ENCODE results near the gene RAB7A. TPM values are rescaled to one million over a fixed set of nuclear protein-coding genes. Genes with fewer than 3 reads are reported as not detected.

RAB7A gene
- total and polyA plus RNA-seq, 2 of the 4 experiments (the other 2 are of a cell fraction): 57.0 to 240 TPM

DNA sequence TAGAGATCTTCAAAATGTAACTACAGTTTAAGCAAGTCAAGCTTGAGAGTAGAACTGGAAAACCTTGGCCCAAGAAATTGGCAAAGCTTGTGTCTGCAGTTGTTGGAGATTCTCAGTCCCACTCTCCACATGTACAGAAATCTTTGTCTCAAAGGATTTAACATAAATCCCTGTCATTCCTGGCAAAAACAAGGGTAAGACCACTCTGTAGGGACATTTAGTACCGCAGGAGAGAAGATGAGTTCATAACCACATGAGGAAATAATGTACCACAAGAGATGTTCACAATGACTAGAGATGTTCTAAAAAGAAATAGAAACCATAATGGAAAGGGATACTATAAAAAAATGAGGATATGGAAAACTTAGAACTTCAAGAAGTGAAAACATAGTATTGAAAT is 73.7 kb downstream of the RAB7A start:
- H3K18ac ChIP-seq (ENCODE audit: low read depth, low read length): no peak overlapping the region
- no peak overlapping the region for H3K9ac ChIP-seq (ENCODE audit: low read depth, low read length)
- ATAC-seq (ENCODE audit: low read depth): no peak
- peaks cover 18% of the 10 kb centered on the region; the same call in 1 of the 2 replicates for H4K20me1 ChIP-seq (ENCODE audit: insufficient read depth, low read length)
- H3K27ac ChIP-seq (ENCODE audit: insufficient read depth, low read length): no peak overlapping the region
- peaks cover 31% of the 10 kb centered on the region for H3K36me3 ChIP-seq (ENCODE audit: control insufficient read depth, insufficient read depth, low read length)
- intact Hi-C loops (cut with micrococcal nuclease) (loop anchor here (10.0 kb wide), 1 partner anchor 175 kb away; no protein-coding TSS in a partner anchor), dilution Hi-C loops (cut with HindIII; ENCODE audit: low sequenced_read_pairs, unreplicated experiment) (no loop called here), in situ Hi-C loops (cut with MboI; ENCODE audit: low sequenced_read_pairs) (no loop called here)
- H3K4me2 ChIP-seq (ENCODE audit: low read depth, low read length): no peak overlapping the region
- H2BK5ac ChIP-seq (ENCODE audit: low read depth, low read length, poor library complexity, severe bottlenecking): no peak overlapping the region
- no peak overlapping the region for H2AFZ ChIP-seq (replicated peaks; ENCODE audit: low read length, poor library complexity)
- DNase-seq: no peak
- no peaks in the 10 kb centered on the region for H3K27me3 ChIP-seq (ENCODE audit: control insufficient read depth, insufficient read depth, low read length)
- ChIA-PET POLR2A (ENCODE audit: unreplicated experiment) (no interaction called here), CTCF (interaction anchor here (0.6 to 0.9 kb wide), 3 partner anchors 95 to 120 kb away, joined by 3 to 4 read pairs (median 3); no protein-coding TSS in a partner anchor)
- H2BK20ac ChIP-seq (ENCODE audit: low read depth, low read length): no peak overlapping the region
- H2BK15ac ChIP-seq (ENCODE audit: low read depth, low read length): no peak overlapping the region
- no peak overlapping the region for H4K8ac ChIP-seq (ENCODE audit: low read depth in 2 of 2, low read length in 2 of 2)
- H4K91ac ChIP-seq (ENCODE audit: insufficient read depth, low read depth, low read length): no peak overlapping the region
- WGBS, 2 experiments (ENCODE audit: extremely low coverage in 2 of 2, insufficient read length in 1 of 2): no CpG with 5 or more reads among the region's 1 CpG
- peaks cover 6% of the 10 kb centered on the region for H3K4me1 ChIP-seq (ENCODE audit: control insufficient read depth, insufficient read depth, low read length)
- no peak overlapping the region for H2BK120ac ChIP-seq (ENCODE audit: low read depth, low read length)
- TF ChIP-seq NFE2L2 (IDR thresholded peaks at IDR 0.05; ENCODE audit: low read depth, low read length): no peak
- no peak for TF ChIP-seq SMC3 (IDR thresholded peaks at IDR 0.05; ENCODE audit: low read depth, low read length)
- no peak for TF ChIP-seq RAD21 (IDR thresholded peaks at IDR 0.05; ENCODE audit: low read length)
- no peak for TF ChIP-seq MXI1 (IDR thresholded peaks at IDR 0.05; ENCODE audit: borderline replicate concordance, low read depth, low read length)
- TF ChIP-seq, protein P1, sequence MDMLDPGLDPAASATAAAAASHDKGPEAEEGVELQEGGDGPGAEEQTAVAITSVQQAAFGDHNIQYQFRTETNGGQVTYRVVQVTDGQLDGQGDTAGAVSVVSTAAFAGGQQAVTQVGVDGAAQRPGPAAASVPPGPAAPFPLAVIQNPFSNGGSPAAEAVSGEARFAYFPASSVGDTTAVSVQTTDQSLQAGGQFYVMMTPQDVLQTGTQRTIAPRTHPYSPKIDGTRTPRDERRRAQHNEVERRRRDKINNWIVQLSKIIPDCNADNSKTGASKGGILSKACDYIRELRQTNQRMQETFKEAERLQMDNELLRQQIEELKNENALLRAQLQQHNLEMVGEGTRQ (IDR thresholded peaks at IDR 0.05; ENCODE audit: low read depth, low read length): no peak
- no peak for TF ChIP-seq MAZ (IDR thresholded peaks at IDR 0.05; ENCODE audit: borderline replicate concordance, low read depth, low read length)
- no peak for TF ChIP-seq RFX5 (IDR thresholded peaks at IDR 0.05; ENCODE audit: low read depth, low read length)
- TF ChIP-seq CHD1 (IDR thresholded peaks at IDR 0.05; ENCODE audit: low read depth, low read length): no peak
- TF ChIP-seq FOS (IDR thresholded peaks at IDR 0.05; ENCODE audit: low read depth, low read length): no peak
- H3K4ac ChIP-seq (ENCODE audit: low read depth, low read length): no peak overlapping the region
- no peak overlapping the region for H3K4me3 ChIP-seq (ENCODE audit: insufficient read depth, low read depth, low read length)
- no peak overlapping the region for H2AK9ac ChIP-seq (replicated peaks; ENCODE audit: low read depth, low read length, poor library complexity)
- no peak overlapping the region for H3K14ac ChIP-seq (replicated peaks; ENCODE audit: low read depth, low read length)
- peaks cover 43 to 67% of the 10 kb centered on the region in 2 experiments for H3K79me1 ChIP-seq (ENCODE audit: low read depth in 1 of 2, low read length in 2 of 2)
- no peak overlapping the region for H3K56ac ChIP-seq (ENCODE audit: extremely low read depth, insufficient read depth, low read length)
- no peak overlapping the region for H3K23ac ChIP-seq (ENCODE audit: low read depth, low read length)
- no peak overlapping the region for H2AK5ac ChIP-seq (ENCODE audit: low read depth, low read length)
- no peaks in the 10 kb centered on the region for H3K9me3 ChIP-seq (ENCODE audit: control insufficient read depth, insufficient read depth, low read length)
- H4K5ac ChIP-seq (ENCODE audit: low read depth, low read length): no peak overlapping the region
- H3K9me1 ChIP-seq (ENCODE audit: insufficient read depth, low read length): peaks cover 4% of the 10 kb centered on the region
- BruUV-seq (replicated peaks): TSS peak; percentile 15
